ENCODE data around the gene PCDHGC4.

The PCDHGC4 gene

DNA sequence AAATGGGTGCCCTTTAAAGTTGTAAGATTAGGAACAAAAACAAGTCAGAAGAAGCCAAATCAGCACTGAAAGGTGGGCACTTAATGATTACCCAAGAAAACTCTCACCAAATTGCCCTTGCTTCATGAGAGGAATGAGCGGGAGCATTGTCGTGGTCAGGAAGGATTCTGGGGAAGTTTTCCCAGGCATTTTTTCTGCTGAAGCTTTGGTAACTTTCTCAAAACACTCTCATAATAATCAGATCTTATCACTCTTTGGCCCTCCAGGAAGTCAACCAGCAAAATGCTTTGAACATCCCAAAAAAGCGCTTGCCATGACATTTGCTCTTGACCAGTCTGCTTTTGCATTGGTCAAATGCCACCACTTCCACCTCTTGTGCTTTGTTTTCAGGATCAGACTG, 19.5 kb upstream of the PCDHGC4 start:
- TF ChIP-seq, protein P1, sequence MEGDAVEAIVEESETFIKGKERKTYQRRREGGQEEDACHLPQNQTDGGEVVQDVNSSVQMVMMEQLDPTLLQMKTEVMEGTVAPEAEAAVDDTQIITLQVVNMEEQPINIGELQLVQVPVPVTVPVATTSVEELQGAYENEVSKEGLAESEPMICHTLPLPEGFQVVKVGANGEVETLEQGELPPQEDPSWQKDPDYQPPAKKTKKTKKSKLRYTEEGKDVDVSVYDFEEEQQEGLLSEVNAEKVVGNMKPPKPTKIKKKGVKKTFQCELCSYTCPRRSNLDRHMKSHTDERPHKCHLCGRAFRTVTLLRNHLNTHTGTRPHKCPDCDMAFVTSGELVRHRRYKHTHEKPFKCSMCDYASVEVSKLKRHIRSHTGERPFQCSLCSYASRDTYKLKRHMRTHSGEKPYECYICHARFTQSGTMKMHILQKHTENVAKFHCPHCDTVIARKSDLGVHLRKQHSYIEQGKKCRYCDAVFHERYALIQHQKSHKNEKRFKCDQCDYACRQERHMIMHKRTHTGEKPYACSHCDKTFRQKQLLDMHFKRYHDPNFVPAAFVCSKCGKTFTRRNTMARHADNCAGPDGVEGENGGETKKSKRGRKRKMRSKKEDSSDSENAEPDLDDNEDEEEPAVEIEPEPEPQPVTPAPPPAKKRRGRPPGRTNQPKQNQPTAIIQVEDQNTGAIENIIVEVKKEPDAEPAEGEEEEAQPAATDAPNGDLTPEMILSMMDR (IDR thresholded peaks at IDR 0.05): no peak

DNA sequence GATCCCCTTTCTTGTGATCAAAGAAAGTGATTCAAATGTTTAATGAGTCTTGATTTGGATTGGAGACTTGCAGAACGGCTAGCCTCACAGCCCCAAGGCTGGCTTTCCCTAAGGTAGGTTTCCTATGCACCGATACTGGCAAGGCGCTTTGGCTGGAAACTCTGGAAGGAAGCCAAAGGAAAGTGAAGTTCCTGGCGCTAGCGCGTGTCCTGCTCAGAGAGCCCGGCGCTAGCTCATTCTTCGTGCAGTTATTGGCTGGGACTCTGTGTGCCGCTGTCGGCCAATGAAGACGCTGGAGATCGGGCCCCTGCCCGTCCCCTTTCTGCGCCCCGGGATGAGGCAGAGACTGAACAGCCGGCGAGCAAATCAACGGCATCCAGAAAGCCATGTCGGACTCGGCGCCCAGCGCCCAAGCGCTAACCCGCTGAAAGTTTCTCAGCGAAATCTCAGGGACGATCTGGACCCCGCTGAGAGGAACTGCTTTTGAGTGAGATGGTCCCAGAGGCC, 9.2 kb upstream of the PCDHGC4 start, which contains the start of gene PCDHGC3:
TSS of gene PCDHGC3 (plus strand) at position 342 of the 507 bp plus-strand sequence. CDS start at position 493, 151 bp downstream.
- TF ChIP-seq, protein P1 (IDR thresholded peaks at IDR 0.05): no peak
- Histone ChIP-seq H3K27ac (no peak within 1 kb of the TSS), H3K27me3 (peaks cover 95% of the 10 kb centered on the region), H3K4me3 (ENCODE audit: low read depth in 1 of 2, low read length in 1 of 2) (peak within 1 kb of the TSS; percentile 9 to 37), H3K9me3 (no peaks in the 10 kb centered on the region), H3K36me3 (no peaks in the 10 kb centered on the region), H3K4me1 (ENCODE audit: control insufficient read depth in 1 of 2, insufficient read depth in 1 of 2, low read depth in 1 of 2, low read length in 1 of 2) (peaks cover 16 to 17% of the 10 kb centered on the region in 2 experiments)

More for the DNA sequence above, 19.5 kb upstream of the PCDHGC4 start:
- Histone ChIP-seq H3K27me3 (peaks cover 49% of the 10 kb centered on the region), H3K4me3 (ENCODE audit: low read depth in 1 of 2, low read length in 1 of 2) (no peak overlapping the region), H3K4me1 (ENCODE audit: control insufficient read depth in 1 of 2, insufficient read depth in 1 of 2, low read depth in 1 of 2, low read length in 1 of 2) (no peaks in the 10 kb centered on the region), H3K36me3 (no peaks in the 10 kb centered on the region), H3K27ac (no peak overlapping the region), H3K9me3 (no peaks in the 10 kb centered on the region)

DNA sequence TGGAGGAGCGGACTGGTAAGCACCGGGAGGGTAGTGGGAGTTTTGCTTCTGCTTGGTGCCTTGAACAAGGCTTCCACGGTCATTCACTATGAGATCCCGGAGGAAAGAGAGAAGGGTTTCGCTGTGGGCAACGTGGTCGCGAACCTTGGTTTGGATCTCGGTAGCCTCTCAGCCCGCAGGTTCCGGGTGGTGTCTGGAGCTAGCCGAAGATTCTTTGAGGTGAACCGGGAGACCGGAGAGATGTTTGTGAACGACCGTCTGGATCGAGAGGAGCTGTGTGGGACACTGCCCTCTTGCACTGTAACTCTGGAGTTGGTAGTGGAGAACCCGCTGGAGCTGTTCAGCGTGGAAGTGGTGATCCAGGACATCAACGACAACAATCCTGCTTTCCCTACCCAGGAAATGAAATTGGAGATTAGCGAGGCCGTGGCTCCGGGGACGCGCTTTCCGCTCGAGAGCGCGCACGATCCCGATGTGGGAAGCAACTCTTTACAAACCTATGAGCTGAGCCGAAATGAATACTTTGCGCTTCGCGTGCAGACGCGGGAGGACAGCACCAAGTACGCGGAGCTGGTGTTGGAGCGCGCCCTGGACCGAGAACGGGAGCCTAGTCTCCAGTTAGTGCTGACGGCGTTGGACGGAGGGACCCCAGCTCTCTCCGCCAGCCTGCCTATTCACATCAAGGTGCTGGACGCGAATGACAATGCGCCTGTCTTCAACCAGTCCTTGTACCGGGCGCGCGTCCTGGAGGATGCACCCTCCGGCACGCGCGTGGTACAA, 8.5 kb upstream of the PCDHGC4 start:
- peaks cover 98% of the 10 kb centered on the region for H3K27me3 ChIP-seq
- TF ChIP-seq, protein P1 (IDR thresholded peaks at IDR 0.05): no peak
- no peak overlapping the region for H3K27ac ChIP-seq
- H3K9me3 ChIP-seq: no peaks in the 10 kb centered on the region
- peak overlapping the region; percentile 9 to 37 for H3K4me3 ChIP-seq (ENCODE audit: low read depth in 1 of 2, low read length in 1 of 2)
- H3K4me1 ChIP-seq (ENCODE audit: control insufficient read depth in 1 of 2, insufficient read depth in 1 of 2, low read depth in 1 of 2, low read length in 1 of 2): peaks cover 16 to 17% of the 10 kb centered on the region in 2 experiments
- H3K36me3 ChIP-seq: no peaks in the 10 kb centered on the region

DNA sequence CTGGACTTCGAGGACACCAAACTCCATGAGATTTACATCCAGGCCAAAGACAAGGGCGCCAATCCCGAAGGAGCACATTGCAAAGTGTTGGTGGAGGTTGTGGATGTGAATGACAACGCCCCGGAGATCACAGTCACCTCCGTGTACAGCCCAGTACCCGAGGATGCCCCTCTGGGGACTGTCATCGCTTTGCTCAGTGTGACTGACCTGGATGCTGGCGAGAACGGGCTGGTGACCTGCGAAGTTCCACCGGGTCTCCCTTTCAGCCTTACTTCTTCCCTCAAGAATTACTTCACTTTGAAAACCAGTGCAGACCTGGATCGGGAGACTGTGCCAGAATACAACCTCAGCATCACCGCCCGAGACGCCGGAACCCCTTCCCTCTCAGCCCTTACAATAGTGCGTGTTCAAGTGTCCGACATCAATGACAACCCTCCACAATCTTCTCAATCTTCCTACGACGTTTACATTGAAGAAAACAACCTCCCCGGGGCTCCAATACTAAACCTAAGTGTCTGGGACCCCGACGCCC, 7.7 kb upstream of the PCDHGC4 start:
- Histone ChIP-seq H3K9me3 (no peaks in the 10 kb centered on the region), H3K4me1 (ENCODE audit: control insufficient read depth in 1 of 2, insufficient read depth in 1 of 2, low read depth in 1 of 2, low read length in 1 of 2) (peaks cover 16 to 17% of the 10 kb centered on the region in 2 experiments), H3K27ac (no peak overlapping the region), H3K36me3 (no peaks in the 10 kb centered on the region), H3K4me3 (ENCODE audit: low read depth in 1 of 2, low read length in 1 of 2) (no peak overlapping the region), H3K27me3 (peaks cover 98% of the 10 kb centered on the region)
- TF ChIP-seq, protein P1 (IDR thresholded peaks at IDR 0.05): no peak

DNA sequence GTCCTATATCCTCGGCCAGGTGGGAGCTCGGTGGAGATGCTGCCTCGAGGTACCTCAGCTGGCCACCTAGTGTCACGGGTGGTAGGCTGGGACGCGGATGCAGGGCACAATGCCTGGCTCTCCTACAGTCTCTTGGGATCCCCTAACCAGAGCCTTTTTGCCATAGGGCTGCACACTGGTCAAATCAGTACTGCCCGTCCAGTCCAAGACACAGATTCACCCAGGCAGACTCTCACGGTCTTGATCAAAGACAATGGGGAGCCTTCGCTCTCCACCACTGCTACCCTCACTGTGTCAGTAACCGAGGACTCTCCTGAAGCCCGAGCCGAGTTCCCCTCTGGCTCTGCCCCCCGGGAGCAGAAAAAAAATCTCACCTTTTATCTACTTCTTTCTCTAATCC, 7.0 kb upstream of the PCDHGC4 start:
- Histone ChIP-seq H3K27ac (no peak overlapping the region), H3K4me3 (ENCODE audit: low read depth in 1 of 2, low read length in 1 of 2) (no peak overlapping the region), H3K4me1 (ENCODE audit: control insufficient read depth in 1 of 2, insufficient read depth in 1 of 2, low read depth in 1 of 2, low read length in 1 of 2) (peaks cover 16 to 17% of the 10 kb centered on the region in 2 experiments), H3K9me3 (no peaks in the 10 kb centered on the region), H3K36me3 (no peaks in the 10 kb centered on the region), H3K27me3 (peaks cover 100% of the 10 kb centered on the region)
- TF ChIP-seq, protein P1 (IDR thresholded peaks at IDR 0.05): no peak
